HepG2 (cell line): ENCODE data around the gene TGM1. TPM values are rescaled to one million over a fixed set of nuclear protein-coding genes. Genes with fewer than 3 reads are reported as not detected.

ENCODE experiments used
- AGO2 ChIP-seq: fragments of 200-400 bp; formaldehyde crosslinking; optimal IDR thresholded peaks from 2 replicates; pipeline ENCODE3; 2017; ENCODE audit warnings: mild to moderate bottlenecking, low read depth, low read length, moderate library complexity
- ARNT ChIP-seq: fragments of 450-650 bp; IDR thresholded peaks from 2 replicates; pipeline ENCODE4 v1.6.1; 2017
- GTF2F1 ChIP-seq: fragments of 150-350 bp; IDR thresholded peaks from 2 replicates; pipeline ENCODE4 v1.6.1; 2014; ENCODE audit warnings: low read length
- KLF12 ChIP-seq: sonication (generic); formaldehyde crosslinking; IDR thresholded peaks from 2 replicates; pipeline ENCODE4 v1.4.0; 2020; ENCODE audit warnings: missing genetic modification reagents, borderline replicate concordance
- MAZ ChIP-seq, 2 experiments: sonication (generic) in 1 of 2; formaldehyde crosslinking in 1 of 2; IDR thresholded peaks; 2 replicates each; pipeline versions ENCODE4 v1.5.0 to v1.6.1; 2012 to 2020; ENCODE audit warnings: low read depth in 2 of 2, mild to moderate bottlenecking in 2 of 2, borderline replicate concordance in 1 of 2, improper control_type of control experiment in 1 of 2, low read length in 1 of 2, missing genetic modification reagents in 1 of 2, moderate library complexity in 1 of 2
- PCBP1 ChIP-seq: fragments of 200-400 bp; formaldehyde crosslinking; IDR thresholded peaks from 2 replicates; pipeline ENCODE4 v1.6.1; 2017; ENCODE audit warnings: mild to moderate bottlenecking, low read depth, low read length, borderline replicate concordance
- RAD51 ChIP-seq: fragments of 450-650 bp; IDR thresholded peaks from 2 replicates; pipeline ENCODE4 v1.6.1; 2016; ENCODE audit warnings: borderline replicate concordance
- THAP11 ChIP-seq: IDR thresholded peaks from 2 replicates; pipeline ENCODE4 v1.6.1; 2016; ENCODE audit warnings: missing biosample characterization, missing genetic modification reagents
- THRA ChIP-seq: sonication (generic); formaldehyde crosslinking; IDR thresholded peaks from 2 replicates; pipeline ENCODE4 v1.4.0; 2020; ENCODE audit warnings: missing genetic modification reagents, borderline replicate concordance
- ZMYM2 ChIP-seq: sonication (generic); formaldehyde crosslinking; IDR thresholded peaks from 2 replicates; pipeline ENCODE4 v1.8.0; 2022; ENCODE audit warnings: mild to moderate bottlenecking, missing genetic modification reagents
- ZNF329 ChIP-seq: sonication (generic); formaldehyde crosslinking; IDR thresholded peaks from 2 replicates; pipeline ENCODE4 v1.9.0; 2021; ENCODE audit warnings: low read depth, mild to moderate bottlenecking, missing genetic modification reagents
- ZNF362 ChIP-seq: sonication (generic); formaldehyde crosslinking; IDR thresholded peaks from 2 replicates; pipeline ENCODE4 v1.4.0; 2020; ENCODE audit warnings: missing genetic modification reagents, mild to moderate bottlenecking, borderline replicate concordance
- ZNF576 ChIP-seq: sonication (generic); formaldehyde crosslinking; IDR thresholded peaks from 2 replicates; pipeline ENCODE4 v1.4.0; 2020; ENCODE audit warnings: mild to moderate bottlenecking, missing genetic modification reagents
- ZNF687 ChIP-seq: sonication (generic); formaldehyde crosslinking; IDR thresholded peaks from 2 replicates; pipeline ENCODE4 v1.5.1; 2020; ENCODE audit warnings: mild to moderate bottlenecking, missing genetic modification reagents, moderate library complexity
- ZNF776 ChIP-seq: sonication (generic); formaldehyde crosslinking; IDR thresholded peaks from 2 replicates; pipeline ENCODE4 v1.4.0; 2020; ENCODE audit warnings: mild to moderate bottlenecking, missing genetic modification reagents
- polyA plus RNA-seq, 8 experiments: library from polyadenylated mRNA; depleted of rRNA in 3 of 8; stranded (reverse) in 7 of 8; unstranded in 1 of 8; fragments of >200 nt; fragmentation: Illumina TruSeq in 4 of 8; extraction: Trizol in 4 of 8; gene quantifications; 2 replicates each; pipeline versions ENCODE4 v1.2.1 to v1.2.3, GENCODE V29; 2011 to 2016; ENCODE audit warnings: low read depth in 4 of 8, missing spikeins in 1 of 8, mixed read lengths in 1 of 8; ENCODE audit not compliant: insufficient read depth in 1 of 8
- total RNA-seq, 5 experiments: library from RNA; depleted of rRNA; stranded (reverse); fragments of >200 nt; fragmentation: Illumina TruSeq; extraction: Trizol; gene quantifications; 2 replicates each; pipeline ENCODE4 v1.2.3, GENCODE V29; 2016; ENCODE audit warnings: low read depth in 1 of 5
- TF ChIP-seq, protein P1 (sequence below): sonication (generic); formaldehyde crosslinking; IDR thresholded peaks from 2 replicates; pipeline ENCODE4 v1.4.0; 2020; ENCODE audit warnings: mild to moderate bottlenecking, missing genetic modification reagents
- TF ChIP-seq, protein P2 (sequence below): sonication (generic); formaldehyde crosslinking; IDR thresholded peaks from 2 replicates; pipeline ENCODE4 v1.8.0; 2022; ENCODE audit warnings: missing genetic modification reagents, low read depth, mild to moderate bottlenecking, borderline replicate concordance

TGM1 gene
- total and polyA plus RNA-seq, 2 of the 13 experiments (the other 11 are each of a cell fraction or from before 2014, with no cell fraction given), result 3.2 to 10.6 TPM

DNA sequence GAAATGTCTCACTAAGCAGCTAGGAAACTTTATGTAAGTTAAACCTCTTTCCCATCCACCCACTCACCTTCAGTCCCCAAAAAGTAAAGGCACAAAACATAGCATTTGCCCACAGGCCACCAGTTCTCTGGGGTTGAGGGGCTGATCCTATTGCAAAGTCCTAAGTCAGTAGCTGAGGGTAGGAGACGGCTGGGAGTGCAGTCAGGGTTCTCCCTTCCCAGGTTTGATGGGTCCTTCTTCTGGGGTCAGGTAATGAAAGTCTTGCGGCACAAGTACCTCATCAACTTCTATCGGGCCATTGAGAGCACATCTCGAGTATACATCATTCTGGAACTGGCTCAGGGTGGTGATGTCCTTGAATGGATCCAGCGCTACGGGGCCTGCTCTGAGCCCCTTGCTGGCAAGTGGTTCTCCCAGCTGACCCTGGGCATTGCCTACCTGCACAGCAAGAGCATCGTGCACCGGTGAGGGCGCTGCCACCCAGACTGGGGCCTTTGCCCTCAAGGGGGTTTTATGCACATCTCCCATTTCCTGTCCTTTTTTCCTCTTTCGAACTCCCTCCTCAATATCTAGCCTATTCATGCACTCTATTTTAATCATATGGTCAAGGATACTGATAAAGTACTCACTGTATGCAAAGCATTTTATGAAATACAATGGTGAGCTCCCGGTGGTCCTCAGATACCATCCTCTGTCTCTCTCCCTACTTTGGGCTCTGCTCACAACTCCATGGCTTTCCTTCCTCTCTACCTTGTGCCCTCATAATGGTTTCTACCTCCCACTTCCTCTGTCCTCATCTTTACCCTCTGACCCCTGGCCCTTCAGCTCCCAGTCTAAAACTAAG, 56.5 kb downstream of the TGM1 start (continued):
- TF ChIP-seq, protein P1, sequence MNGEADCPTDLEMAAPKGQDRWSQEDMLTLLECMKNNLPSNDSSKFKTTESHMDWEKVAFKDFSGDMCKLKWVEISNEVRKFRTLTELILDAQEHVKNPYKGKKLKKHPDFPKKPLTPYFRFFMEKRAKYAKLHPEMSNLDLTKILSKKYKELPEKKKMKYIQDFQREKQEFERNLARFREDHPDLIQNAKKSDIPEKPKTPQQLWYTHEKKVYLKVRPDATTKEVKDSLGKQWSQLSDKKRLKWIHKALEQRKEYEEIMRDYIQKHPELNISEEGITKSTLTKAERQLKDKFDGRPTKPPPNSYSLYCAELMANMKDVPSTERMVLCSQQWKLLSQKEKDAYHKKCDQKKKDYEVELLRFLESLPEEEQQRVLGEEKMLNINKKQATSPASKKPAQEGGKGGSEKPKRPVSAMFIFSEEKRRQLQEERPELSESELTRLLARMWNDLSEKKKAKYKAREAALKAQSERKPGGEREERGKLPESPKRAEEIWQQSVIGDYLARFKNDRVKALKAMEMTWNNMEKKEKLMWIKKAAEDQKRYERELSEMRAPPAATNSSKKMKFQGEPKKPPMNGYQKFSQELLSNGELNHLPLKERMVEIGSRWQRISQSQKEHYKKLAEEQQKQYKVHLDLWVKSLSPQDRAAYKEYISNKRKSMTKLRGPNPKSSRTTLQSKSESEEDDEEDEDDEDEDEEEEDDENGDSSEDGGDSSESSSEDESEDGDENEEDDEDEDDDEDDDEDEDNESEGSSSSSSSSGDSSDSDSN (CRISPR knock-in tag), result 0 out of 2 replicates have a peak, but pooled peaks have one; percentile 16
- TF ChIP-seq THRA (no peak), GTF2F1 (no peak), PCBP1 (no peak), ZMYM2 (CRISPR knock-in tag) (no peak), THAP11 (CRISPR knock-in tag) (no peak), ZNF576 (CRISPR knock-in tag) (peak; percentile 64; the same call in 1 of the 2 replicates), AGO2 (peak; percentile 58), MAZ (IDR thresholded peaks at IDR 0.05; ENCODE audit: borderline replicate concordance, low read depth, low read length) (no peak), MAZ (CRISPR knock-in tag; IDR thresholded peaks at IDR 0.05; ENCODE audit: low read depth) (no peak), ARNT (no peak), RAD51 (0 out of 2 replicates have a peak, but pooled peaks have one; percentile 16), KLF12 (CRISPR knock-in tag) (no peak), ZNF776 (0 out of 2 replicates have a peak, but pooled peaks have one; percentile 20), ZNF687 (peak; percentile 27; the same call in 1 of the 2 replicates), ZNF329 (no peak), ZNF362 (CRISPR knock-in tag) (no peak)
- TF ChIP-seq, protein P2, sequence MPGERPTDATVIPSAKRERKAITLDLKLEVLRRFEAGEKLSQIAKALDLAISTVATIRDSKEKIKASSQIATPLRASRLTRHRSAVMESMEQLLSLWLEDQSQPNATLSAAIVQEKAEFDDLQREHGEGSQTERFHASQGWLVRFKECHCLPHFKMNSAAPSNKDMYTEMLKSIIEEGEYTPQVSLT, result no peak
